Measurements from ENCODE around the gene SYNC. TPM values are rescaled to one million over a fixed set of nuclear protein-coding genes. Genes with fewer than 3 reads are reported as not detected.

The SYNC gene
- total RNA-seq (43.7 and 58.1 TPM in 2 replicates), polyA plus RNA-seq (31.5 and 50.9 TPM in 2 replicates), polyA minus RNA-seq (ENCODE audit: low replicate concordance) (8.8 and 12.8 TPM in 2 replicates)
- 24.4 and 34.5 TPM in 2 replicates for polyA plus RNA-seq (2012)

GRCh38 chr1:32702599-32703478, at the start of gene SYNC:
Gene SYNC, minus strand, starts transcription at chr1:32702770. Its CDS starts 110 bp downstream, at chr1:32702660.
- Histone ChIP-seq H3K9me3 (ENCODE audit: control insufficient read depth, insufficient read depth, low read depth, low read length) (no peaks in the 10 kb centered on the region), H3K4me3 (replicated peaks in 1 of 4; ENCODE audit: control extremely low read depth in 1 of 4, insufficient read depth in 1 of 4, low read depth in 3 of 4, low read length in 4 of 4) (peak within 1 kb of the TSS; percentile 66 to 77 (median 70)), H3K9ac (ENCODE audit: insufficient read depth, low read length) (peak within 1 kb of the TSS; percentile 88), H2AFZ (ENCODE audit: low read length) (peak within 1 kb of the TSS; percentile 65), H3K36me3 (ENCODE audit: control insufficient read depth, insufficient read depth, low read length) (no peaks in the 10 kb centered on the region), H3K79me2 (ENCODE audit: control insufficient read depth, insufficient read depth, low read length) (peaks cover 14% of the 10 kb centered on the region), H3K4me1 (ENCODE audit: control insufficient read depth, extremely low read depth, insufficient read depth, low read length) (peaks cover 22% of the 10 kb centered on the region), H3K27ac (ENCODE audit: insufficient read depth, low read length) (peak within 1 kb of the TSS; percentile 92), H3K4me2 (ENCODE audit: extremely low read depth, insufficient read depth, low read length) (peak within 1 kb of the TSS; percentile 98), H4K20me1 (ENCODE audit: control insufficient read depth, extremely low read depth, insufficient read depth, low read length) (no peaks in the 10 kb centered on the region), H3K27me3 (ENCODE audit: control insufficient read depth, insufficient read depth, low read length) (no peaks in the 10 kb centered on the region)
- peak; percentile 51 to 89 for DNase-seq (ENCODE audit: low read depth in 2 of 2)
- TF ChIP-seq CTCF (conservative IDR thresholded peaks at IDR 0.05 in 1 of 2, IDR thresholded peaks at IDR 0.05 in 1 of 2; ENCODE audit: low read depth in 1 of 2, low read length in 2 of 2) (no peak), EZH2 (IDR thresholded peaks at IDR 0.05; ENCODE audit: low read length, missing control alignments) (no peak)

DNA sequence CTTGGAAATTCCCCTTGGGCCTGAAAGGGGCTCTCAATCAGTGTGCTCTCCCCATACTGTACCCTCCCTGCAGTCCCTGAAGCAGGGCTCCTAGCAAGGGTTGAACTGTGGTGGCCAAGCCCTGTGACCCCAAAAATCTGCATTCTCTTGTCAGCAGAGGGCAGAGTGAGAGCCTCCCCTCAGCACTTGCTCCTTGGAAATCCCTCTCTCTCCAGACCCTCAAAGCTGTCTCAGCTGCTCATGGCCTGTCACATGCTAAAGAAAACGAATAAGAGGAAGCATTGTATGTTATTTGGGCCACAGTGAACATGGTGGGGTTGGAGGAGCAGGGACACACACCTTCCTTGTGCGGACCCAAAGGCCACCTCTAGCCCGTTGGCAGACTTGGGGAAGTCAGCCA, 47.2 kb upstream of the SYNC start:
- DNase-seq (ENCODE audit: low read depth in 2 of 2): no peak
- peaks cover 6% of the 10 kb centered on the region for H3K27me3 ChIP-seq (ENCODE audit: control insufficient read depth, insufficient read depth, low read length)
- peaks cover 8% of the 10 kb centered on the region for H3K4me1 ChIP-seq (ENCODE audit: control insufficient read depth, extremely low read depth, insufficient read depth, low read length)
- no peak overlapping the region for H2AFZ ChIP-seq (ENCODE audit: low read length)
- no peaks in the 10 kb centered on the region for H3K9me3 ChIP-seq (ENCODE audit: control insufficient read depth, insufficient read depth, low read depth, low read length)
- no peak overlapping the region for H3K27ac ChIP-seq (ENCODE audit: insufficient read depth, low read length)
- H3K4me3 ChIP-seq (replicated peaks in 1 of 4; ENCODE audit: control extremely low read depth in 1 of 4, insufficient read depth in 1 of 4, low read depth in 3 of 4, low read length in 4 of 4): no peak overlapping the region
- no peaks in the 10 kb centered on the region for H3K79me2 ChIP-seq (ENCODE audit: control insufficient read depth, insufficient read depth, low read length)
- TF ChIP-seq CTCF (conservative IDR thresholded peaks at IDR 0.05 in 1 of 2, IDR thresholded peaks at IDR 0.05 in 1 of 2; ENCODE audit: low read depth in 1 of 2, low read length in 2 of 2): no peak
- TF ChIP-seq EZH2 (IDR thresholded peaks at IDR 0.05; ENCODE audit: low read length, missing control alignments): no peak
- no peak overlapping the region for H3K4me2 ChIP-seq (ENCODE audit: extremely low read depth, insufficient read depth, low read length)
- H3K9ac ChIP-seq (ENCODE audit: insufficient read depth, low read length): no peak overlapping the region
- no peaks in the 10 kb centered on the region for H4K20me1 ChIP-seq (ENCODE audit: control insufficient read depth, extremely low read depth, insufficient read depth, low read length)
- no peaks in the 10 kb centered on the region for H3K36me3 ChIP-seq (ENCODE audit: control insufficient read depth, insufficient read depth, low read length)

DNA sequence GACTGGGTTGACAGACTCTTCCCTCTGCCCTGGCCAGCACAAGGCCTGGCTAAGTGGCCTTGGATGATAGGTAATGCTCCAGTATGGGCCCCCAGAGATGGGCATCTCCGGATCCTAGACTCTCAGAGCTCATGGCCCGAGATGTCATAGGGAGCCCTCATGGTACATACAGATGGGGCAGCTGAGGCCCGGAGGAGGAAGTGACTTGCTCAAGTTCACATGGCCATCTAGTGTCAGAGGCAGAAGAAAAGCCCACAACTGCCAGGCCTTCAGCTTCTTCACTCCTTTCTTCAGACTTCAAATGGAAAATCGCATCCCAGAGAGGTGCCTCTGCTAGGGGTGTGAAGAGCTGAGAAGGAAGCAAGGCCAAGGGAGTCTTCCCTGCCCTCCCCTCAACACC, 46.8 kb upstream of the SYNC start:
- Histone ChIP-seq H2AFZ (ENCODE audit: low read length) (no peak overlapping the region), H3K27ac (ENCODE audit: insufficient read depth, low read length) (no peak overlapping the region), H3K4me3 (replicated peaks in 1 of 4; ENCODE audit: control extremely low read depth in 1 of 4, insufficient read depth in 1 of 4, low read depth in 3 of 4, low read length in 4 of 4) (no peak overlapping the region), H3K79me2 (ENCODE audit: control insufficient read depth, insufficient read depth, low read length) (no peaks in the 10 kb centered on the region), H3K36me3 (ENCODE audit: control insufficient read depth, insufficient read depth, low read length) (no peaks in the 10 kb centered on the region), H3K4me1 (ENCODE audit: control insufficient read depth, extremely low read depth, insufficient read depth, low read length) (peaks cover 6% of the 10 kb centered on the region), H3K4me2 (ENCODE audit: extremely low read depth, insufficient read depth, low read length) (no peak overlapping the region), H4K20me1 (ENCODE audit: control insufficient read depth, extremely low read depth, insufficient read depth, low read length) (no peaks in the 10 kb centered on the region), H3K9ac (ENCODE audit: insufficient read depth, low read length) (no peak overlapping the region), H3K9me3 (ENCODE audit: control insufficient read depth, insufficient read depth, low read depth, low read length) (no peaks in the 10 kb centered on the region), H3K27me3 (ENCODE audit: control insufficient read depth, insufficient read depth, low read length) (peaks cover 3% of the 10 kb centered on the region)
- DNase-seq (ENCODE audit: low read depth in 2 of 2): no peak
- TF ChIP-seq EZH2 (IDR thresholded peaks at IDR 0.05; ENCODE audit: low read length, missing control alignments): no peak
- no peak for TF ChIP-seq CTCF (conservative IDR thresholded peaks at IDR 0.05 in 1 of 2, IDR thresholded peaks at IDR 0.05 in 1 of 2; ENCODE audit: low read depth in 1 of 2, low read length in 2 of 2)
